Coronary artery (tissue), 2 donors: Measurements from ENCODE around the gene PLOD1.
A peak's percentile ranks its signal among the peaks of the same experiment; 100 is the strongest.
"Not testable (repeated sequence)": the region's sequence is repeated elsewhere in the genome, so short reads cannot be mapped to it uniquely, and the experiment has no call there.

Experiments
- DNase-seq: peaks from one replicate; pipeline ENCODE4 v3.0.0-alpha.2; 2017; ENCODE audit warnings: low spot score
- H3K27ac ChIP-seq, 2 donors: fragments of 200-600 bp; sonication (generic); one replicate each; pipeline ENCODE4 v1.5.1; 2016 to 2019
- H3K4me3 ChIP-seq: fragments of 200-600 bp; sonication (generic); 2 replicates; pipeline ENCODE4 v1.5.1; 2016; ENCODE audit warnings: mild to moderate bottlenecking, moderate library complexity
- CTCF ChIP-seq: fragments of 200-600 bp; sonication (generic); IDR thresholded peaks from one replicate; pipeline ENCODE4 v1.5.1; 2019; ENCODE audit warnings: antibody characterized with exemption

The PLOD1 gene

DNA sequence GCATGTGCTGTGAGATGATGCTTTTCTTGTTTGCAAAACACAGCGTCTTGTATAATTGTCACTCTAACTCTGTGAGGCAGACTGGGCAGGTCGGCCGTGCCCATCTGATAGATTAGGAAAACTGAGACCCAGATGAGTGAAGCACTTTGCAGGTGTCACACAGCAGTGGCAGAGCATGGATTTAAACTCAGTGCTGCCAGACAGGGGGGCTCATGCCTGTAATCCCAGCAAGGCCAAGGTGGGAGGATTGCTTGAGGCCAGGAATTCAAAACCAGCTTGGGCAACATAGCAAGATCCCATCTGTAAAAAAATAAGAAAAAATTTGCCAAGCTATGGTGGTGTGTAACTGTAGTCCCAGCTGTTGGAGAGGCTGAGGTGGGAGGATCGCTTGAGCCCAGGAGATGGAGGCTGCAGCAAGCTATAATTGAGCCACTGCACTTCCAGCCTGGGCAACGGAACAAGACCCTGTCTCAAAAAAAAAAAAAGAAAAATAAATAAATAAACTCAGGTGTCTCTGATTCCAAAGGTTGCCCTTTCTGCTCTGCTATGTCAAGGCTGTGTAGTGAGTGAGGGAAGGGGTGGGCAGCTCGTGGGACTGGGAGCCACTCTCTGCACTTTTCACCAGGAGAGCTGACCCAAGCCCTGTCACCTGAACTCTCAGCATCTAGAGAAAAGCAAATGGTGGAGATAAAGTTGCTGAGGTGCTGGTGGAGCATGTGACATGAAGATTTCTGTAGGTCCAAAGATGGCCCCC lies 42.9 kb upstream of the PLOD1 start:
- Histone ChIP-seq H3K27ac (no peak overlapping the region), H3K4me3 (no peak overlapping the region)
- no peak for DNase-seq
- no peak for TF ChIP-seq CTCF

GRCh38 chr1:11893907-11894251 lies 40.6 kb upstream of the PLOD1 start:
- Histone ChIP-seq H3K4me3 (no peak overlapping the region), H3K27ac (no peak overlapping the region)
- no peak for DNase-seq
- TF ChIP-seq CTCF, result peak; percentile 57

DNA sequence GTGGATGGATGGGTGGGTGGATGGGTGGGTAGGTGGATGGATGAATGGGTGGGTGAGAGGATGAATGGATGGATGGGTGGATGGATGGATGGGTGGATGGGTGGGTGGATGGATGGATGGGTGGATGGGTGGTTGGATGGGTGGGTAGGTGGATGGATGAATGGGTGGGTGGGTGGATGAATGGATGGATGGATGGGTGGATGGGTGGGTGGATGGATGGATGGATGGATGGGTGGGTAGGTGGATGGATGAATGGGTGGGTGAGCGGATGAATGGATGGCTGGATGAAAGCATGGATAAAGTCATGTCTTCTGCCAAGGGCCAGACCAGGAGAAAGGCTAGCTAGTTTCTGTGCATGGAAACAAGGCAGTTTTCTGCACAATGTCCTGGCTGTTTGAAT lies 40.0 kb upstream of the PLOD1 start:
- DNase-seq, H3K4me3 ChIP-seq, H3K27ac ChIP-seq: not testable (repeated sequence)

DNA sequence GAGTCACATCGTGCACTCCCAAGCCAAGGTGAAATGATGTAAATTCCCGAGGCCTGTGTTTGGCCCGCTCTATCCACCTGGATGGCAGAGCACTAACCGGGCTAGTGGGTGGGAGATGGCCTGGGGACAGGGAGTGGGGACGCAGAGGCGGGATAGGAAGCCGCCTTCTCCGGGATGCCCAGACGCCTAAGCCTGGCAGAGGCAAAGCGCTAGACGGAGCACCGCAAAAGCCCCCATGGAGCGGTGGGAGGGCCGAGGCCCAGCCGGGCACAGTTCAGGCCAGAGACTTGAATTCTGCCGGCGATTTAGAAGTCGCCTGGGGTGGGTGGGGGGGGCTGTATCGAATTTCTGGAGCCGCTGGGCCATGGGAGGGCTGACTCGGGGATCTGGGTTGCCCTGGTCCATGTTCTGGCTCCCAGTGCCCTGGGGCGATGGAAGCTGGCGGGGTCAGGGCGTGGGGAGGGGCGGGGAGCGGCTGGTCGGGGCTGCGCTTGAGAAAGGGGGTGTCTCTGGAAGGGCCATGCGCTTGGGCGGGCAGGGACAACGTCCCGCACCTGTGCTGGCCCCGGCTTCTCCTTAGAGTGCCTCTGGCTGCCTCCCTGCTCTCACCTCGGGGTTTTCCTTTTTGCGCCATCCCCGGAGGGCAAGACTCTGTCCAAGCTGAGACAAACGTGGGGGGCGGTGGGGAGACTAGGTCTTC lies 36.3 kb upstream of the PLOD1 start:
- Histone ChIP-seq H3K27ac (no peak overlapping the region), H3K4me3 (no peak overlapping the region)
- no peak for DNase-seq
- TF ChIP-seq CTCF, result no peak

GRCh38 chr1:11898831-11899467 lies 35.6 kb upstream of the PLOD1 start:
- no peak overlapping the region for H3K4me3 ChIP-seq
- no peak for TF ChIP-seq CTCF
- no peak overlapping the region for H3K27ac ChIP-seq
- DNase-seq, result no peak

DNA sequence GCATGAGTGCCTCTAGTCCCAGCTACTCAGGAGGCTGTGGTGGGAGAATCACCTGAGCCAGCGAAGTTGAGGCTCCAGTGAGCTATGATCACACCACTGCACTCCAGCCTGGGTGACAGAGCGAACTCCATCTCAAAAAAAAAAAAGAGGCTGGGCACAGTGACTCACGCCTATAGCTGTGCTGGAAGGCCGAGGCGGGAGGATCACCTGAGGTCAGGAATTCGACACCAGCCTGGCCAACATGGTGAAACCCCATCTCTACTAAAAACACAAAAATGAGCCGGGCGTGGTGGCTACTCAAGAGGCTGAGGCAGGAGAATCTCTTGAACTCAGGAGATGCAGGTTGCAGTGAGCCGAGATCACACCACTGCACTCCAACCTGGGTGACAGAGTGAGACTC lies 33.1 kb upstream of the PLOD1 start:
- H3K4me3 ChIP-seq, H3K27ac ChIP-seq, DNase-seq: not testable (repeated sequence)

GRCh38 chr1:11903210-11903609 lies 31.3 kb upstream of the PLOD1 start:
- no peak for TF ChIP-seq CTCF
- Histone ChIP-seq H3K4me3 (no peak overlapping the region), H3K27ac (no peak overlapping the region)
- DNase-seq, result no peak

DNA sequence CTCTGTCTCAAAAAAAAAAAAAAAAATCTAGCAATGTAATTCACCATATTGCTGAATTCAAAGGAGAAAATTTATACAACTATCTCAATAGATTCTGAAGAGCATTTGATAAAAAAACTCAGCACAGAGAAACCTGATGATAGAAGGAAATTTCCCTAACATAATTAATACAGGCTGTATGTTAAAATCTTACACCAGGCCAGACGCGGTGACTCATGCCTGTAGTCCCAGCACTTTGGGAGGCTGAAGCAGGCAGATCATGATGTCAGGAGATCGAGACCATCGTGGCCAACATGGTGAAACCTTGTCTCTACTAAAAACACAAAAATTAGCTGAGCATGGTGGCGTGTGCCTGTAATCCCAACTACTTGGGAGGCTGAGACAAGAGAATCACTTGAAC lies 30.4 kb upstream of the PLOD1 start:
- DNase-seq, H3K4me3 ChIP-seq, H3K27ac ChIP-seq: not testable (repeated sequence)
